Mesenchymal stem cell (in vitro differentiated cells and primary cell): Measurements from ENCODE around the gene SFTPB.
"Not testable (repeated sequence)": the region's sequence is repeated elsewhere in the genome, so short reads cannot be mapped to it uniquely, and the experiment has no call there.

Experiments
- DNase-seq: peaks from one replicate; pipeline ENCODE4 v3.0.0-alpha.2; 2013
- H2AFZ ChIP-seq: one replicate; pipeline ENCODE4 v1.6.1; 2013; ENCODE audit warnings: low read depth, mild to moderate bottlenecking, control low read depth, inconsistent platforms, low read length, moderate library complexity
- H2AK5ac ChIP-seq: 2 replicates; pipeline ENCODE4 v1.6.1; 2013; ENCODE audit warnings: low read length, moderate library complexity, mild to moderate bottlenecking, inconsistent platforms; ENCODE audit not compliant: severe bottlenecking
- H2BK120ac ChIP-seq: one replicate; pipeline ENCODE4 v1.6.1; 2013; ENCODE audit warnings: low read depth, mild to moderate bottlenecking, inconsistent platforms, low read length, moderate library complexity
- H2BK12ac ChIP-seq, 2 experiments: one replicate each; pipeline ENCODE4 v1.6.1; 2013; ENCODE audit warnings: inconsistent platforms in 2 of 2, low read length in 2 of 2, mild to moderate bottlenecking in 2 of 2, moderate library complexity in 2 of 2, control low read depth in 1 of 2
- H2BK15ac ChIP-seq: one replicate; pipeline ENCODE4 v1.6.1; 2013; ENCODE audit warnings: mild to moderate bottlenecking, low read depth, inconsistent platforms; ENCODE audit not compliant: poor library complexity, severe bottlenecking
- H2BK5ac ChIP-seq: 2 replicates; pipeline ENCODE4 v1.6.1; 2013; ENCODE audit warnings: low read depth, mild to moderate bottlenecking, low read length, control low read depth, inconsistent platforms; ENCODE audit not compliant: poor library complexity, severe bottlenecking
- H3K14ac ChIP-seq, 2 experiments: one replicate each; pipeline ENCODE4 v1.6.1; 2013; ENCODE audit warnings: inconsistent platforms in 2 of 2, low read length in 2 of 2, control low read depth in 1 of 2, mild to moderate bottlenecking in 1 of 2, moderate library complexity in 1 of 2
- H3K18ac ChIP-seq, 2 experiments: one replicate each; pipeline ENCODE4 v1.6.1; 2013; ENCODE audit warnings: inconsistent platforms in 2 of 2, low read length in 2 of 2, control low read depth in 1 of 2, low read depth in 1 of 2, mild to moderate bottlenecking in 1 of 2
- H3K23ac ChIP-seq, 2 experiments: one replicate each; pipeline ENCODE4 v1.6.1; 2013; ENCODE audit warnings: inconsistent platforms in 2 of 2, low read length in 2 of 2, mild to moderate bottlenecking in 2 of 2, moderate library complexity in 2 of 2, control low read depth in 1 of 2
- H3K27ac ChIP-seq: 2 replicates; pipeline ENCODE4 v1.5.1; 2013; ENCODE audit warnings: mild to moderate bottlenecking, moderate library complexity, low read length, control low read depth, inconsistent platforms; ENCODE audit not compliant: poor library complexity, severe bottlenecking
- H3K27me3 ChIP-seq, 2 experiments: 2 replicates each; pipeline versions ENCODE4 v1.6.1 to v1.7.0; 2013; ENCODE audit warnings: low read length in 2 of 2, mild to moderate bottlenecking in 2 of 2, moderate library complexity in 2 of 2, control low read depth in 1 of 2, inconsistent platforms in 1 of 2; ENCODE audit not compliant: control insufficient read depth in 1 of 2, insufficient read depth in 1 of 2
- H3K36me3 ChIP-seq, 2 experiments: 2 replicates each; pipeline versions ENCODE4 v1.6.1 to v1.7.0; 2013; ENCODE audit warnings: low read length in 2 of 2, control low read depth in 1 of 2, inconsistent platforms in 1 of 2, low read depth in 1 of 2, mild to moderate bottlenecking in 1 of 2; ENCODE audit not compliant: insufficient read depth in 2 of 2, control insufficient read depth in 1 of 2
- H3K4ac ChIP-seq, 2 experiments: one replicate each; pipeline ENCODE4 v1.6.1; 2013; ENCODE audit warnings: inconsistent platforms in 2 of 2, low read length in 2 of 2, mild to moderate bottlenecking in 2 of 2, moderate library complexity in 2 of 2, control low read depth in 1 of 2, low read depth in 1 of 2
- H3K4me1 ChIP-seq: 2 replicates; pipeline ENCODE4 v1.6.1; 2013; ENCODE audit warnings: low read depth, low read length, control low read depth; ENCODE audit not compliant: control insufficient read depth, insufficient read depth
- H3K4me2 ChIP-seq: 2 replicates; pipeline ENCODE4 v1.6.1; 2013; ENCODE audit warnings: low read length, mild to moderate bottlenecking, inconsistent platforms; ENCODE audit not compliant: poor library complexity, severe bottlenecking
- H3K4me3 ChIP-seq, 2 experiments: 2 replicates each; pipeline versions ENCODE4 v1.5.1 to v1.7.0; 2013; ENCODE audit warnings: low read length in 2 of 2, mild to moderate bottlenecking in 2 of 2, control low read depth in 1 of 2, low read depth in 1 of 2; ENCODE audit not compliant: insufficient read depth in 1 of 2
- H3K79me1 ChIP-seq: replicated peaks from 2 replicates; pipeline ENCODE4 v1.6.1; 2013; ENCODE audit warnings: mild to moderate bottlenecking, control low read depth, low read length, inconsistent platforms; ENCODE audit not compliant: poor library complexity, severe bottlenecking
- H3K9ac ChIP-seq: 2 replicates; pipeline ENCODE4 v1.7.0; 2013; ENCODE audit warnings: mild to moderate bottlenecking, low read length, moderate library complexity
- H3K9me3 ChIP-seq: 2 replicates; pipeline ENCODE4 v1.7.0; 2013; ENCODE audit warnings: mild to moderate bottlenecking, low read length; ENCODE audit not compliant: control insufficient read depth
- H4K8ac ChIP-seq: one replicate; pipeline ENCODE4 v1.6.1; 2013; ENCODE audit warnings: inconsistent platforms, mild to moderate bottlenecking, low read length, moderate library complexity
- H4K91ac ChIP-seq: one replicate; pipeline ENCODE4 v1.6.1; 2013; ENCODE audit warnings: mild to moderate bottlenecking, low read length, inconsistent platforms
- WGBS: methylation state at CpG from one replicate; pipeline ENCODE4 v1.1.7; 2013; ENCODE audit warnings: mixed read lengths; 5-methylcytosine and 5-hydroxymethylcytosine counted together

The SFTPB gene

DNA sequence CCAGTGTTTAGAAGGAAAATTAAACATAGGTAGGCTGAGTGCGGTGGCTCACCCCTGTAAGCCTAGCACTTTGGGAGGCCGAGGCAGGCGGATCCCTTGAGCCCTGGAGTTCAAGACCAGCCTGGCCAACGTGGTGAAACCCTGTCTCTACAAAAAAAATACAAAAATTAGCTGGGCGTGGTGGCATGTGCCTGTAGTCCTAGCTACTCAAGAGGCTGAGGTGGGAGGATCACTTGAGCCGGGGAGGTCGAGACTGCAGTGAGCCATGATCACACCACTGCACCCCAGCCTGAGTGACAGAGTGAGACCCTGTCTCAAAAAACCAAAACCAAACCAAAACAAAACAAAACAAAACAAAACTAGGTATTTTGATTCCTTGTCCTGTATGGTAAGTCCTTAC is 46.4 kb upstream of the SFTPB start:
- H3K4me1 ChIP-seq, H2AFZ ChIP-seq, H2BK12ac ChIP-seq, H3K4me2 ChIP-seq, H3K23ac ChIP-seq, DNase-seq, H2BK15ac ChIP-seq, H3K27ac ChIP-seq, H3K79me1 ChIP-seq, H3K18ac ChIP-seq, H3K4ac ChIP-seq, H4K8ac ChIP-seq, H3K14ac ChIP-seq, H2BK5ac ChIP-seq, H2AK5ac ChIP-seq, H3K36me3 ChIP-seq, H4K91ac ChIP-seq, H3K9me3 ChIP-seq, H3K4me3 ChIP-seq, H3K9ac ChIP-seq, H2BK120ac ChIP-seq: not testable (repeated sequence)
- 90% methylated on average over 5 of the region's 7 CpGs for WGBS
- H3K27me3 ChIP-seq, result peaks cover 11 to 37% of the 10 kb centered on the region in 2 experiments

DNA sequence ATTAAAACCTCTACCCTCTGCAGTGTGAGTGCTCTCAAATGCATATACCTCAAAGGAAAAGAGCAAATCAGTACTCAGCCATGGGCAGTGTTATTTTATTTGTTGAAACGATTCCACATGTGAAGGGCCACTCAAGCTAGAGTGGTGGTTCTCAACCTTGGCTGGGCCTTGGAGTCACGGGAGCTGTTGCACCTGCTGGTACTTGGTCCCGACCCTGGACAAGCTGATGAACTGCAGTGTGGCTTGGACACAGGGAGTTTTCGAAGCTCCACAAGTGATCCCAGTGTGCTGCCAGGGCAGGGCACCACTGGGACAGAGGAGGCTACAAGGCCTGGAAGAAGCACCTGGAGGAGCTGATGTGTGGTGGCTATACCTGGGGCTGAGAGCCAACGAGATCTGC is 45.8 kb upstream of the SFTPB start:
- Histone ChIP-seq H2BK12ac (no peak overlapping the region), H3K4me3 (no peak overlapping the region), H4K91ac (no peak overlapping the region), H2AFZ (no peak overlapping the region), H3K27ac (no peak overlapping the region), H3K18ac (no peak overlapping the region), H3K4ac (no peak overlapping the region), H4K8ac (no peak overlapping the region), H3K4me1 (no peaks in the 10 kb centered on the region), H2BK15ac (no peak overlapping the region), H2BK120ac (no peak overlapping the region), H3K36me3 (no peaks in the 10 kb centered on the region), H3K4me2 (no peak overlapping the region), H3K79me1 (no peaks in the 10 kb centered on the region), H2AK5ac (no peak overlapping the region), H3K14ac (no peak overlapping the region), H3K27me3 (peaks cover 5 to 31% of the 10 kb centered on the region in 2 experiments), H2BK5ac (no peak overlapping the region), H3K23ac (no peak overlapping the region), H3K9ac (no peak overlapping the region), H3K9me3 (no peaks in the 10 kb centered on the region)
- WGBS, result 86% methylated on average over 5 of the region's 5 CpGs
- no peak for DNase-seq

GRCh38 chr2:85712849-85713612 is 45.0 kb upstream of the SFTPB start:
- no peak overlapping the region for H3K27ac ChIP-seq
- H4K8ac ChIP-seq, result no peak overlapping the region
- no peak overlapping the region for H2BK12ac ChIP-seq
- WGBS, result 66% methylated on average over 7 of the region's 9 CpGs
- H2BK5ac ChIP-seq, result no peak overlapping the region
- H2BK15ac ChIP-seq, result no peak overlapping the region
- H3K4me2 ChIP-seq, result no peak overlapping the region
- H3K9ac ChIP-seq, result no peak overlapping the region
- H2AFZ ChIP-seq, result no peak overlapping the region
- no peaks in the 10 kb centered on the region for H3K9me3 ChIP-seq
- no peak overlapping the region for H3K18ac ChIP-seq
- H3K4me3 ChIP-seq, result no peak overlapping the region
- peaks cover 3 to 30% of the 10 kb centered on the region in 2 experiments for H3K27me3 ChIP-seq
- no peak overlapping the region for H2AK5ac ChIP-seq
- DNase-seq, result peak; percentile 33
- no peak overlapping the region for H2BK120ac ChIP-seq
- H3K36me3 ChIP-seq, result no peaks in the 10 kb centered on the region
- H4K91ac ChIP-seq, result no peak overlapping the region
- no peak overlapping the region for H3K14ac ChIP-seq
- no peaks in the 10 kb centered on the region for H3K4me1 ChIP-seq
- no peak overlapping the region for H3K23ac ChIP-seq
- no peaks in the 10 kb centered on the region for H3K79me1 ChIP-seq
- H3K4ac ChIP-seq, result no peak overlapping the region

GRCh38 chr2:85712336-85712735 is 44.3 kb upstream of the SFTPB start:
- Histone ChIP-seq H2AFZ (no peak overlapping the region), H3K27me3 (peaks cover 3 to 30% of the 10 kb centered on the region in 2 experiments), H2BK120ac (no peak overlapping the region), H3K4me3 (no peak overlapping the region), H4K91ac (no peak overlapping the region), H3K36me3 (no peaks in the 10 kb centered on the region), H3K18ac (no peak overlapping the region), H2AK5ac (no peak overlapping the region), H3K23ac (no peak overlapping the region), H2BK5ac (no peak overlapping the region), H3K9me3 (no peaks in the 10 kb centered on the region), H3K4me2 (no peak overlapping the region), H3K4me1 (no peaks in the 10 kb centered on the region), H2BK12ac (peak overlapping the region in 1 of 2 experiments; percentile 24), H4K8ac (no peak overlapping the region), H3K4ac (no peak overlapping the region), H3K27ac (no peak overlapping the region), H3K79me1 (no peaks in the 10 kb centered on the region), H3K9ac (no peak overlapping the region), H3K14ac (no peak overlapping the region), H2BK15ac (no peak overlapping the region)
- no peak for DNase-seq
- 89% methylated on average over 14 of the region's 15 CpGs for WGBS
